Liver (tissue), 9 donors: ENCODE measurements around the gene GRIK1. TPM values are rescaled to one million over a fixed set of nuclear protein-coding genes. Genes with fewer than 3 reads are reported as not detected.

Source experiments
- DNase-seq: peaks from one replicate; pipeline ENCODE4 v3.0.0-alpha.2; 2017; ENCODE audit warnings: low spot score
- H3K27ac ChIP-seq, 2 donors: one replicate each; pipeline ENCODE4 v1.7.0; 2013; ENCODE audit warnings: inconsistent platforms in 2 of 2, low read length in 2 of 2, control low read depth in 1 of 2, low read depth in 1 of 2, mild to moderate bottlenecking in 1 of 2
- H3K27me3 ChIP-seq, 4 donors: one replicate each; pipeline versions ENCODE4 v1.6.1 to v1.7.0; 2013; ENCODE audit warnings: low read length in 3 of 4, inconsistent platforms in 1 of 4, mild to moderate bottlenecking in 1 of 4, moderate library complexity in 1 of 4; ENCODE audit not compliant: control insufficient read depth in 4 of 4, insufficient read depth in 4 of 4
- H3K36me3 ChIP-seq, 4 donors: one replicate each; pipeline versions ENCODE4 v1.6.1 to v1.7.0; 2013; ENCODE audit warnings: low read length in 3 of 4, mild to moderate bottlenecking in 3 of 4, low read depth in 1 of 4, moderate library complexity in 1 of 4; ENCODE audit not compliant: control insufficient read depth in 4 of 4, insufficient read depth in 3 of 4
- H3K4me1 ChIP-seq, 4 donors: one replicate each; pipeline versions ENCODE4 v1.6.1 to v1.7.0; 2013; ENCODE audit warnings: low read length in 3 of 4, mild to moderate bottlenecking in 3 of 4, moderate library complexity in 1 of 4; ENCODE audit not compliant: control insufficient read depth in 4 of 4, insufficient read depth in 4 of 4
- H3K4me3 ChIP-seq, 3 donors: one replicate each; pipeline versions ENCODE4 v1.6.1 to v1.7.0; 2013; ENCODE audit warnings: low read length in 3 of 3, control low read depth in 1 of 3, low read depth in 1 of 3, mild to moderate bottlenecking in 1 of 3
- H3K9ac ChIP-seq, 2 donors: one replicate each; pipeline ENCODE4 v1.7.0; 2013; ENCODE audit warnings: low read length in 2 of 2, mild to moderate bottlenecking in 2 of 2, moderate library complexity in 2 of 2, control low read depth in 1 of 2, low read depth in 1 of 2
- H3K9me3 ChIP-seq, 4 donors: one replicate each; pipeline versions ENCODE4 v1.6.1 to v1.7.0; 2013; ENCODE audit warnings: low read length in 3 of 4; ENCODE audit not compliant: control insufficient read depth in 4 of 4
- EGR1 ChIP-seq, 2 donors: IDR thresholded peaks; 2 replicates each; pipeline ENCODE4 v1.6.1; 2016 to 2018; ENCODE audit warnings: antibody characterized with exemption in 2 of 2, low read depth in 2 of 2
- FOXA1 ChIP-seq: IDR thresholded peaks from 2 replicates; pipeline ENCODE4 v1.6.1; 2016; ENCODE audit warnings: antibody characterized with exemption
- FOXA2 ChIP-seq: IDR thresholded peaks from 2 replicates; pipeline ENCODE4 v1.6.1; 2016; ENCODE audit warnings: antibody characterized with exemption
- GABPA ChIP-seq, 2 donors: IDR thresholded peaks in 1 of 2; conservative IDR thresholded peaks in 1 of 2; 2 replicates each; pipeline ENCODE4 v1.6.1; 2016; ENCODE audit warnings: antibody characterized with exemption in 2 of 2, mild to moderate bottlenecking in 1 of 2, moderate library complexity in 1 of 2
- HNF4A ChIP-seq, 2 donors: conservative IDR thresholded peaks; 2 replicates each; pipeline ENCODE4 v1.6.1; 2016; ENCODE audit warnings: antibody characterized with exemption in 2 of 2, mild to moderate bottlenecking in 2 of 2
- HNF4G ChIP-seq: IDR thresholded peaks from 2 replicates; pipeline ENCODE4 v1.6.1; 2016; ENCODE audit warnings: antibody characterized with exemption
- NR2F2 ChIP-seq: IDR thresholded peaks from 2 replicates; pipeline ENCODE4 v1.6.1; 2016; ENCODE audit warnings: antibody characterized with exemption
- RAD21 ChIP-seq, 2 donors: IDR thresholded peaks; 2 replicates each; pipeline ENCODE4 v1.6.1; 2016; ENCODE audit warnings: antibody characterized with exemption in 2 of 2, mild to moderate bottlenecking in 2 of 2
- SP1 ChIP-seq: IDR thresholded peaks from 2 replicates; pipeline ENCODE4 v1.6.1; 2018; ENCODE audit warnings: antibody characterized with exemption, mild to moderate bottlenecking
- TAF1 ChIP-seq: conservative IDR thresholded peaks from 2 replicates; pipeline ENCODE4 v1.6.1; 2016; ENCODE audit warnings: antibody characterized with exemption, mild to moderate bottlenecking
- WGBS: extraction: QIAGEN DNeasy Blood & Tissue Kit; methylation state at CpG from one replicate; pipeline ENCODE4 v1.1.7; 2013; 5-methylcytosine and 5-hydroxymethylcytosine counted together
- polyA plus RNA-seq, 2 donors: library from polyadenylated mRNA; stranded (reverse) in 1 of 2; unstranded in 1 of 2; fragments of 200-250 nt in 1 of 2; fragments of >200 nt in 1 of 2; fragmentation: Nextera tagmentation in 1 of 2; extraction: Ambion mirVana in 1 of 2; gene quantifications; one replicate each; pipeline versions ENCODE4 v1.2.1 to v1.2.3, GENCODE V29; 2013 to 2015
- total RNA-seq, 2 donors: library from RNA; depleted of rRNA; stranded (reverse); fragments of >200 nt; gene quantifications; one replicate each; pipeline ENCODE4 v1.2.3, GENCODE V29; 2014
- TF ChIP-seq, protein P1 (sequence below): fragments of 150-350 bp; IDR thresholded peaks from 2 replicates; pipeline ENCODE4 v1.5.1; 2017; ENCODE audit warnings: improper control_type of control experiment, low read depth, low read length; ENCODE audit not compliant: missing input control
- TF ChIP-seq, protein P2 (sequence below): IDR thresholded peaks from 2 replicates; pipeline ENCODE4 v1.6.1; 2016; ENCODE audit warnings: antibody characterized with exemption
- donor health status: healthy.
- donor health status: healthy.
- donor health status: healthy.
- donor health status: healthy.
- donor health status: healthy.

Gene GRIK1
- total and polyA plus RNA-seq, 4 donors: 0.02 to 0.14 (median 0.05) TPM; not detected in 1

DNA sequence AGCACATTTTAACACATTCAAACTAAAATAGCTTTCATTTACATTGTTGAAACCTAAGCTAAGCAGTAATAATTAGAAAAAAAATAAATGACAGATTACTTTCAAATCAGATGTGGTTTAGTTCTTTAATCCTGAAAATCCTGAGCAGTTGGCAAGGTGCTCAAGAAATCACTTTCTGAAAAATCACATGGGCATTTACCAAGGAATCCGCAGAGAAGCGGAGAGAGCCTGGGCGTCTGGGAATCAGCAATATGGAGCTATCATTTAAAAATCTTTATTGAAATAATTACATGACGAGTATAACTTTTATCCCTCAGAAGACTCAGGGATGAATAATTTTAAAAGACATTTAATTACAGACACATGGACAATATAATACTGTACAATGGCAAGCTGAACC lies 30.2 kb downstream of the GRIK1 start:
- H3K9ac ChIP-seq: no peak overlapping the region
- no peak overlapping the region for H3K27ac ChIP-seq
- no peak overlapping the region for H3K4me3 ChIP-seq
- no peaks in the 10 kb centered on the region for H3K36me3 ChIP-seq
- no peaks in the 10 kb centered on the region for H3K27me3 ChIP-seq
- DNase-seq: no peak
- H3K9me3 ChIP-seq: peaks cover 0 to 3% (median under 1%) of the 10 kb centered on the region in 4 donors
- 91% methylated on average over 4 of the region's 4 CpGs for WGBS
- TF ChIP-seq, protein P1, sequence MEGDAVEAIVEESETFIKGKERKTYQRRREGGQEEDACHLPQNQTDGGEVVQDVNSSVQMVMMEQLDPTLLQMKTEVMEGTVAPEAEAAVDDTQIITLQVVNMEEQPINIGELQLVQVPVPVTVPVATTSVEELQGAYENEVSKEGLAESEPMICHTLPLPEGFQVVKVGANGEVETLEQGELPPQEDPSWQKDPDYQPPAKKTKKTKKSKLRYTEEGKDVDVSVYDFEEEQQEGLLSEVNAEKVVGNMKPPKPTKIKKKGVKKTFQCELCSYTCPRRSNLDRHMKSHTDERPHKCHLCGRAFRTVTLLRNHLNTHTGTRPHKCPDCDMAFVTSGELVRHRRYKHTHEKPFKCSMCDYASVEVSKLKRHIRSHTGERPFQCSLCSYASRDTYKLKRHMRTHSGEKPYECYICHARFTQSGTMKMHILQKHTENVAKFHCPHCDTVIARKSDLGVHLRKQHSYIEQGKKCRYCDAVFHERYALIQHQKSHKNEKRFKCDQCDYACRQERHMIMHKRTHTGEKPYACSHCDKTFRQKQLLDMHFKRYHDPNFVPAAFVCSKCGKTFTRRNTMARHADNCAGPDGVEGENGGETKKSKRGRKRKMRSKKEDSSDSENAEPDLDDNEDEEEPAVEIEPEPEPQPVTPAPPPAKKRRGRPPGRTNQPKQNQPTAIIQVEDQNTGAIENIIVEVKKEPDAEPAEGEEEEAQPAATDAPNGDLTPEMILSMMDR: no peak
- no peak for TF ChIP-seq GABPA (IDR thresholded peaks at IDR 0.05 in 1 of 2, conservative IDR thresholded peaks at IDR 0.05 in 1 of 2)
- TF ChIP-seq HNF4A (conservative IDR thresholded peaks at IDR 0.05): no peak
- TF ChIP-seq, protein P2, sequence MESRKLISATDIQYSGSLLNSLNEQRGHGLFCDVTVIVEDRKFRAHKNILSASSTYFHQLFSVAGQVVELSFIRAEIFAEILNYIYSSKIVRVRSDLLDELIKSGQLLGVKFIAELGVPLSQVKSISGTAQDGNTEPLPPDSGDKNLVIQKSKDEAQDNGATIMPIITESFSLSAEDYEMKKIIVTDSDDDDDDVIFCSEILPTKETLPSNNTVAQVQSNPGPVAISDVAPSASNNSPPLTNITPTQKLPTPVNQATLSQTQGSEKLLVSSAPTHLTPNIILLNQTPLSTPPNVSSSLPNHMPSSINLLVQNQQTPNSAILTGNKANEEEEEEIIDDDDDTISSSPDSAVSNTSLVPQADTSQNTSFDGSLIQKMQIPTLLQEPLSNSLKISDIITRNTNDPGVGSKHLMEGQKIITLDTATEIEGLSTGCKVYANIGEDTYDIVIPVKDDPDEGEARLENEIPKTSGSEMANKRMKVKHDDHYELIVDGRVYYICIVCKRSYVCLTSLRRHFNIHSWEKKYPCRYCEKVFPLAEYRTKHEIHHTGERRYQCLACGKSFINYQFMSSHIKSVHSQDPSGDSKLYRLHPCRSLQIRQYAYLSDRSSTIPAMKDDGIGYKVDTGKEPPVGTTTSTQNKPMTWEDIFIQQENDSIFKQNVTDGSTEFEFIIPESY: no peak
- no peak for TF ChIP-seq SP1
- no peak for TF ChIP-seq RAD21 (IDR thresholded peaks at IDR 0.05)
- H3K4me1 ChIP-seq: no peaks in the 10 kb centered on the region

DNA sequence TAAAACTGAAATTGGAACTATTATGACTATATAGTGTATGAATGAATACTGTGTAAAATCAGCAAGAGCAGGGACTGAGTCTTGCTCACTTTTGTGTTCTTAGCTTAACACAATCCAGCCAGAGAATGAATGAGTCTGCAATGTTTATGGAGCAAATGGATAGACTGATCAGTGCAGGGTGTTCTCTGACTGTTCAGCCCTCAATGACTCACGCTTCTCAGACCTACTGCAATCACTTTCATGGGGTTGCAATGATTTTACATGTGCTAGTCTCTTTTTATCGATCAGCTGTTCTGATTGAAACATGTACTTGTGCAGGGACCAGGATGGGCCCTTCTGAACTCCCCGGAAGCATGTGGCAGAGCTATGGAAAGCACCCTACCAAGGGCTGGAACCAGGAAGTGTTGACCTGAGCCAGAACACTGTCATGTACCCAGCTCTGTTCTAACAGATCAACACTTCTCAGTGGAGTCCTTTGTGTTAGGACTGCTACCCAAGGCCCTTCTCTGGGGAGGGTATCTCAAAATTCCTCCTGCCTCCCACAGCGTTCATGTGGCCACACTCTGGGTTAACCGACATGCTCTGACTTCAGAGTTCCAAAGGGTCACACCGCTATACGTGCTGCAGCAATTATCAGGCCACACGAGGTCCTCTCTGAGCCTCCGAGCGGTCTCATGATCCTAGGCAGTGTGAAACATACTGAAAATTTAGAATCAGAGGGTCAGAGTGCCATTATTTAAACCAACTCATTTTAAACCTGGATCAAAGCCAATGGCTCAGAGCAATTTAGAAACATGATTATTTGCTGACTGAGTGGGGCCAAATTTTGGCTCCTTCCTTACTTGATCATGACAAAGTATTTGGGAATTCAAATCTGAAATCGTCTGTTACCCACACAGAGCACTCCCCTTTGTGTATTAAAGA lies 35.2 kb downstream of the GRIK1 start:
- Histone ChIP-seq H3K36me3 (no peaks in the 10 kb centered on the region), H3K27ac (no peak overlapping the region), H3K9me3 (no peaks in the 10 kb centered on the region), H3K27me3 (no peaks in the 10 kb centered on the region), H3K9ac (no peak overlapping the region), H3K4me1 (no peaks in the 10 kb centered on the region), H3K4me3 (no peak overlapping the region)
- DNase-seq: no peak
- TF ChIP-seq, protein P1: no peak
- TF ChIP-seq HNF4G: no peak
- TF ChIP-seq NR2F2: no peak
- TF ChIP-seq FOXA1: no peak
- TF ChIP-seq, protein P2: no peak
- no peak for TF ChIP-seq RAD21 (IDR thresholded peaks at IDR 0.05)
- TF ChIP-seq TAF1: no peak
- no peak for TF ChIP-seq EGR1 (IDR thresholded peaks at IDR 0.05; ENCODE audit: low read depth in 2 of 2)
- no peak for TF ChIP-seq FOXA2
- 76% methylated on average over 11 of the region's 11 CpGs for WGBS
